NOMO-1 treated with dmso at 0.1 percent for 144 hours (cell line): Measurements from ENCODE around the gene TENT5C.

ENCODE experiments used
- DNase-seq: peaks from one replicate; lab custom pipeline; 2025; ENCODE audit not compliant: unreplicated experiment; lab: John Stamatoyannopoulos, UW

TENT5C gene

GRCh38 chr1:117633423-117633822, 27.6 kb downstream of the TENT5C start:
- DNase-seq: no peak

- no peak for DNase-seq
Measured at GRCh38 chr1:117633936-117634335, 28.1 kb downstream of the TENT5C start.

DNA sequence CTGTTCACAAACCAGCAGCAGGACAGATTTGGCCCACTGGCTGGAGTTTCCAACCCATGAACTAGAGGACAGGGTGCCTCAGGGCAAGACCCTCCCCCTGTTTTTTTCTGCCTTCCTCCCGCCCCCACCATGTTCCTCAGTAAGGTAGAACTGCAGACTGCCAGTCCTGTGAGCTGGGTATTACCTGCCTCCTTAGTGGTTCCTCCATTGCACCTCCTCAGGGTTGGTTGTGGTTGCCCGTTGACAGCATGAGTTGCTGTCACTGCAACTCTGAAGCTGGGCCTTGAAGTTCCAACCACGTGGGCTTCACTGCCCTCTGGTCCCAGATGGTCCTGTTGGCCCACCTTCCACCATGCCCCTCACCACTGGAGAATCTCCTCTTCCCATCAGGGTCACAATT, 28.8 kb downstream of the TENT5C start:
- no peak for DNase-seq

DNA sequence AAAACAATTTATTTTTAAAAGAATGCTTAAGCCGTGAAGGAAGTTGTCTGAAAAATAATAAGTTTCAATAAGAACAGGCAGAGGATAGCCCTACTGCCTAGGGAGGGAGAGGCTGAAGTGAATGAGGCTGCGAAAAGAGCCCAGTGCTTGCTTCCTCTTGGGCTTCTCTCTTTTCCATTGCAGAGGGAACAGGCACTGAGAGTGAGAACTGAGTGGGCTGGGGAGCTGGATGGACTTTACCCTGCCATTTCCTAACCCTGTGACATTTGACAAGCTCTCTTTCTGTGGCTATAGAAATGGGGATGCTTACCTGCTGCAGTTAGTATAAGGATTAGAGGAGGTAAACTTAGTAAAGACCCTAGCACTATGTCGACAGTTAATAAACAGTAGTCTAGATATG, 30.0 kb downstream of the TENT5C start:
- no peak for DNase-seq

DNA sequence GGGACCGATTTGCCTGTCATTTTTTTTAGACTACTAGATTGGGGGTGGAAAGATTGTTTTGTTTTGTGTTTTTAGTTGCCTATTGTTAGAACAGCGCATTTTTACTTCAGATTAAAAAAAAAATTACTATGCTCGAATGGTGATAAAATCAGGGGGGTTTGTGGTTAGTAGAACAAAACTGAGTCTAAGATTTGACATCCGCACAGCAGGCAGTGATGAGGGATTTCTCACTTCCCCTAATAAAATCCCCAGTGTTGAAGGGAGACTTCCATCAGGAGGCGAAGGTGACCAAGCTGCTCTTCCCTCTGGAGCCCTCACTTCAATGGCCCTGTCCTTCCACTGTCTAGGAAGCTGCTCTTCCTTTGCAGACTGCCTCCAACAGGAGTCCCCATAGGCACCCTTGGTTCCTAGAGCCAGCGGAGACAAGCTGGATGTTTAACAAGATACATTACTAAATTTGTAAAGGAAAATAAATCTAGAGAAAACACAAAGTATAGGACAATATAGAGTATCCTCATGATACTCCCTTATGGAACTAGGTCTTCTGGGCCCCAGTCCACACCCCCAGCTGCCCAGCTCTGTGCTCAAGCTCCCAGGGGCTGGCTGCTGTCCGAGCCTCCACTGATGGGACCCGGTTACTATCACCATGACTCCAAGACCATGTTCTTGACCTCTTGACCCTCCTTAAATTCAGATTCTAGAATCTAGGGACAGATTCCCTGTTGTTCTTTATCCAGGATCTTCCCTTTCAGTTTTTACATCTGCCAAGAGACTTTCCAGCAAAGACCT, 31.0 kb downstream of the TENT5C start:
- DNase-seq: no peak

DNA sequence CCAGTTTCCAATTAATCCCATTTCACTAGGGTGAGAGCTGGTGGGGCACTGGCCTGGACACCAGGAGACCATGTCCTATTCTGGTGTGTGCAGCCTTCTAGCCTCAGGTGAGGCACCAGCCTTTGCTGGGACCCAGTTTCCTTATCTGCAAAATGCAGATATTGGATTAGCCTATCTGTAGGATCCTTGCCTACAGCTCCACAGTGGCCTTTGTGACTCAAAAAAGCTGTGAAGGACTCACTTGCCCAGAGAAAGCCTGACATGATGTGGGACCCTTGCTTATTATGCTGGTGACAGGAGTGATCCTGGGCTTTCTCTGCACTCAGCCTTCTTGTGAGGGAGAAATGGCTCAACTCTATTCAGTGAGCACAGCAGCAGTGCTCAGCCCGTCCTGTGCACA, 32.3 kb downstream of the TENT5C start:
- no peak for DNase-seq

- DNase-seq: no peak
Measured at GRCh38 chr1:117638759-117639158, 32.9 kb downstream of the TENT5C start.

- DNase-seq: no peak
Measured at GRCh38 chr1:117639741-117640140, 33.9 kb downstream of the TENT5C start.

GRCh38 chr1:117641536-117641935, 35.7 kb downstream of the TENT5C start:
- no peak for DNase-seq

- no peak for DNase-seq
Measured at GRCh38 chr1:117642963-117643362, 37.1 kb downstream of the TENT5C start.

DNA sequence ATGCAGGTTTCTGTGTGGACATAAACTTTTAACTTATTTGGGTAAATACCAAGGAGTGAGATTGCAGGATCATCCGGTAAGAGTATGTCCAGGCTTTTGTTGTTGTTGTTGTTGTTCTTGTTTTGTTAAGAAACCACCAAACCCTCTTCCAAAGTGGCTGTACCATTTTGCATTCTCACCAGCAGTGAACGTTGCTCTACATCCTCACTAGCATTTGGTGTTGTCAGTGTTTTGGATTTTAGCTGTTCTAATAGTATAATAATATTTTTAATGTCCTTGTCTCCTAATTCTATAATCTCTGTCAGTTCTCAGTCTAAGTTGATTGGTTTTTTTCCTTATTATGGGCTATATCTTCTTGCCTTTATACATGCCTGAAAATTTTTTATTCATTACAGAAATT, 37.8 kb downstream of the TENT5C start:
- DNase-seq: no peak

DNA sequence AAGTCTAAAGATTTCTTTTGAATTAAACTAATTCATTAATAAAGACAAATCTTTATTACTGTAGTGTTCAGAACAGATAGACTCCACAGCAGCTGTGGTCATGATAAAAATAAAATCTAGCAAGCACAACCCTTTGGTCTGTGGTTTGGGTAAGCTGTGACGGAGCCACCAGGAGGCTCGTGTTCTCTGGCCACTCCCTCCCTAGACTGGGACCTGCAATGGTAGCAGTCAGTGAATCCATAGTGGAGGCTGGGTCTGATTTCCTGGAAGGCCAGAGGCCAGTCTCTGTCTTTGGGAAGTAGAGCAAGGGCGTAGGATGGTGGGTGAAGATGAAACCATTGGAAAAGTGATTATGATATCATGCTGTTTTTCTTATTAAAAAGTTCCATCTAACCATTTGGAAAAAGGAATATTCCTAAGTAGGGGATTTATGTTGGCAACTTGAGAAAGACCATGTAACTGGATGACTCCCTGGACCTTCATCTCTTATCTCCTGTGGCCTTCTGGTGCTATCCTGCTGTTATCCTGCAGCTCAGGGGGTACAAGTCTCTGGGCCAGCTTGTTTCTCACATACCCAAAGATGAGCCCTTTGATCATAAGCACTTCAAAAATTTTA, 39.0 kb downstream of the TENT5C start:
- no peak for DNase-seq

DNA sequence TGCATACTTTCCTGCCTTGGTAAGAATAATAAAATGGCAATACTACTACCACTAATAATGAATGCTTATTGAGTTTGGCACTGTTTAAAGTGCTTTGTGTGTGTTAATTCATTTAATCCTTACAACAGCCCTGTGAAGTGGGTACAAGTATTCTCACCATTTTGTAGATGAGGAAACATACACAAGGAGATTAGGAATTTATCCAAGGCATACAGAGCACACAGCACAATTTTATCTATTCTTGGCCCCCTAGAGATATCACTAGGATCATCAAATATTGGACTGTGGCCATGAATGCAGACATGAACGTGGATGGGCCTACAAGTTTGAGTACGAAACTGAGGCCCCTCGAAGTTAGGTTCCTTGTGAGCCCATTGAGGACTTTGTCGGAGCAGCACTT, 39.5 kb downstream of the TENT5C start:
- DNase-seq: no peak

GRCh38 chr1:117646007-117646811, 40.4 kb downstream of the TENT5C start:
- DNase-seq: no peak

DNA sequence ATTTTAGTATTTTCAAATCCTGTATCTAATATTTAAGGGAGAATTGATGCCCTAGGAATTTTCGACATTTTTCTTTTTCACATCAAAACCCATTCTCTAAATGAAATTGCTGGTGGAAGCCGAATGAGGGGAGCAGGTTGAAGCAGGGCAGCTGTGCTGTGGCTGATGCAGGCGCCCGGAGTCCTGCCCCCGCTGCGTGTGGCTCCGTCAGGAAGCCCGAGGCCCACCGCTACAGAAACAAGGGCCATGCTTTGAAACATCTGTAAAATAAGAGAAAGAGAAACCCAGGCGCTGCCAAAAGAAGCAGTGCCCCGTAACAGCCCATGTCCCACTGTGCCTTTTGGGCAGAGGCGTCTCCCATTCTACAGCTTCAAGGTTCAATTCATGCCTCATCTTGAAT, 41.1 kb downstream of the TENT5C start:
- no peak for DNase-seq

DNA sequence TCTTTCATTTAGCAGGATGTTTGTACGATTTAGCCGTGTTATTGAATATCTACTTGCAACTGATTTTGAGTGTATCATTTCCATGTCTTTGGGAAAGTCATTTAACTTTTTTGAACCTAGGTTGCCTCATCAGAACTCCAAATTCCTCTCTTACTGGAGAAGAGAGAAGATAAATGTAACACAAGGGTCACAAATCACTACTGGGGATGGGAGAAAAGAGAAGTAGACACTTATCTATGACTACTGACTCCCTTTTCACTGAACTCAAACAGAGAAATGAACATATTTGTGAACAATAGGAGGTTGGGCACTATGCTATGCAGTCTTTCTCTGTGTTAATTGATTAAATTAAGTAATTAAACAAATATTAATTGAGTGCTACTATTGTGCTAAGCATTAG, 42.2 kb downstream of the TENT5C start:
- DNase-seq: no peak

DNA sequence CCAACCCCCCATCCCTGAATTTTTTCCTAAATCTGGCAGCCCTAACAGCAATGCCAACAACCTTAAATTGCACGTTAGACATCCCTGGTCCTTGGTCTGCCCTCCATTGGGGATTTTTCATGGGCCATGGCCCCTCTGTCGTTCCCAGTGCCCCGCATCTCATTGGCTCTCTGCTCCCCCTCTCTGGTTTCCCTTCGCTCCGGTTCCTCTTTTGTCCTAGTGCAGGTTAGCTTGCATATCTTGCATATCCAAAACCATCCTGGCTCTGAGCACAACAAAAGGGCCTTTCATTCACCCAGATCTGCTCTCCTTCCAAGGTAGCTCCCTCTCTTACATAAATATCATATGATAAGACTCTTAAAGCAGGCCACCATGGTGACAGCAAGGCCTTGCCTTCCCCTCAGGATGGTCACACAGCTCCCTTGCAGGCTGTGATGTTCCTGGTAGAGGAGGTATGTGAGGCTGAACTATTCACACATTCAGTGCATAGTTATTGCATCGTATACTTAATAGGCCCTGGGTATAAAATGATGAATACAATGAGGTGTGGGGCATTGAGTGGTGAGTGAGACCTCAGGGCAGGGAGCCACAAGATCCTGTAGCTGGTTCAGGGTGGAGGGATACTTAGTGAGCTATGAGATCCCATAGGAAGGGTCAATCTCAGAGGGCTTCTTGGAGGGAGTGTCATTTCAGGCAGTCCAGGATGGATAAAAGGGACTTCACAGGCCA, 45.2 kb downstream of the TENT5C start:
- no peak for DNase-seq

GRCh38 chr1:117651616-117652015, 45.8 kb downstream of the TENT5C start:
- no peak for DNase-seq

DNA sequence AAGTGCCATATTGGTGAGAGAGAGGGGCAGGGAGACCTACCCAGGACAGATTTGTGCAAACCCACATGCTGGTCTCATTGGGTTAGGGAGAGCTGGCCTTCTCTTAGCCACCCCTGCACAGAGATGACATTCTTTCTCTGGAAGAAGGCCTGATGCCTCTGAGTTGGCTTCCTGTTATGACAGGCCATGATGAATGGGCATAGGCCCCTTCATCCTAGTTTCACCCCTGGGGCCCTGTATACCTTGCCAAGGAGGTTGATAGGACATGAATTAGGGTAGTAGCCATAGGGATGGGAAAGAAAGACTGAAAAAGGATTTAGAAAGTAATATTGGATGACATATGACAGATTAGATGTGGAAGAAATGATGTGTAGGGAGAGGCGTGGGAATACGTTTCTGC, 46.6 kb downstream of the TENT5C start:
- DNase-seq: no peak

GRCh38 chr1:117653195-117653594, 47.3 kb downstream of the TENT5C start:
- no peak for DNase-seq

DNA sequence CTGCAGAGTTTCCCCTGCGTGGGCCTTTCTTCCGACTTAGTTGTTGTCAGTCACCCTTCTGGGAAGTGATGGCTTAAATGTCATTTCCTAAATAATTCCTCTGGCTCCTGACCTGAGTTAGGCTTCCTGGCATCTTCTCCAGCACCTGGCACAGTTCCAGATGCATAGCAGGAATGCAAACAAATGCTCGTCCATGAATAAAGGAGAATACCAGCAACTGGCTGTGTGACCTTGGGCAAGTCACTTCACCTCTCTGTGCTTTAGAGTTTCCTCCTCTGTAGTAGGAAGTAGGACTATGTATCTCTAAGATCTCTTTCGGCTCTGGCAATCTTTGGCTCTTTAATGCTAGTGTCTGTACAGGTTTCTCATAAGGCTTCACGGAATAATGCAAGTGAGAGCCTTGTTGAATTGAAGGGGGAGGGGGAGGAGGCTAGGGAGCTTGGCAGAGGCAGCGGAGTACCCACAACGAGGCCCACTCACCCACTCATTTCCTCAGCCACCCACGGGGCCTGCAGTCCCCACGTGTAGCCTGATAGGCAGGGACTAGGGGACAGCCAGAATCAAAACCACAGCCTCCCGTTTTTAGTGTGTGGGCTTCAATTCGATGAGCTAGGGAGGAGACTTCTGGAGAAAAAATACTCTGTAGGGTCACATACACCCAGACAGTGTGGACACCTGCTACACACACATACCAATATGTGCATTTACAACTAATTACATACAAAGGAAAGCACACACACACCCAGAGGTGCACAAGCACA, 48.1 kb downstream of the TENT5C start:
- no peak for DNase-seq
